ENCODE data around the gene TMEM163.

Gene TMEM163

DNA sequence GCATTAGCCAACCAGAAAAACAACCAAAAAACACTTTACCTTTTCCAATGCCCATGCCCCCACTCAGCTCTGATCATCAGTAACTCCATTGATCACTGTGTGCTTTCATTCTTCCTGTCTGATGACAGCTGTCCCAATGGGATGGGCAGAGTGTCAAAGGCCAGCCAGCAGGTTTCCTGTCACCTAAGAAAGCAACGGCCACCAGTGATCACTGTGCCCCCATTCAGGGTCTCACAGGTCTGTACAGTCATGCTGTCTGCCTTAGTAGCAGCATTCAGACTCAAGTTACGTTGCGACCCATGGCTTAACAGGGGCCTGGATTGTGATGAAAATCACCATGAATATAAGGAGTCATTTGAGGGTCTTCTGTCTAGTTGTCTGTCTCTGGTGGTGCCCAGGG lies 280.4 kb downstream of the TMEM163 start:
- CTCF ChIA-PET: interaction anchor here (1.4 to 5.4 kb wide), 3 partner anchors 8 to 27 kb away, joined by 5 to 59 read pairs (median 9); no protein-coding TSS in a partner anchor
- TF ChIP-seq, protein P1, sequence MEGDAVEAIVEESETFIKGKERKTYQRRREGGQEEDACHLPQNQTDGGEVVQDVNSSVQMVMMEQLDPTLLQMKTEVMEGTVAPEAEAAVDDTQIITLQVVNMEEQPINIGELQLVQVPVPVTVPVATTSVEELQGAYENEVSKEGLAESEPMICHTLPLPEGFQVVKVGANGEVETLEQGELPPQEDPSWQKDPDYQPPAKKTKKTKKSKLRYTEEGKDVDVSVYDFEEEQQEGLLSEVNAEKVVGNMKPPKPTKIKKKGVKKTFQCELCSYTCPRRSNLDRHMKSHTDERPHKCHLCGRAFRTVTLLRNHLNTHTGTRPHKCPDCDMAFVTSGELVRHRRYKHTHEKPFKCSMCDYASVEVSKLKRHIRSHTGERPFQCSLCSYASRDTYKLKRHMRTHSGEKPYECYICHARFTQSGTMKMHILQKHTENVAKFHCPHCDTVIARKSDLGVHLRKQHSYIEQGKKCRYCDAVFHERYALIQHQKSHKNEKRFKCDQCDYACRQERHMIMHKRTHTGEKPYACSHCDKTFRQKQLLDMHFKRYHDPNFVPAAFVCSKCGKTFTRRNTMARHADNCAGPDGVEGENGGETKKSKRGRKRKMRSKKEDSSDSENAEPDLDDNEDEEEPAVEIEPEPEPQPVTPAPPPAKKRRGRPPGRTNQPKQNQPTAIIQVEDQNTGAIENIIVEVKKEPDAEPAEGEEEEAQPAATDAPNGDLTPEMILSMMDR (IDR thresholded peaks at IDR 0.05; ENCODE audit: control extremely low read depth, extremely low read depth, low read depth, missing control alignments): no peak
- POLR2A ChIA-PET: no interaction called here
- peak; percentile 2 for DNase-seq (ENCODE audit: extremely low spot score)

DNA sequence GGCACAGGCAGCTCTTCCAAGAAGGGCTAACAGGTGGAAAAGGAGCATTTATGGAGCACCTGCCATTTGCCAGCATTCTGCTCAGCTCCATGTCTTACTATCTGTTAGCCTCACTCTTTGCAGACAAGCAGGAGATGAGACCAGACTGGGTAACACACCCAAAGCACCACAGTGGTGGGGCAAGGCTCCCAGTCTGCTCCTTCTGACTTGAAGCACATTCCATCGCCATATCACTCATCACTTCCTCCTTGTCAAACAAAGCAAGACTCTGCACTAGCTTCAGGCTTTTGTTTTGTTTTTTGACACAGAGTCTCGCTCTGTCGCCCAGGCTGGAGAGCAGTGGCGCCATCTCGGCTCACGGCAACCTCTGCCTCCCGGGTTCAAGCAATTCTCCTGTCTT lies 282.1 kb downstream of the TMEM163 start:
- ChIA-PET POLR2A (no interaction called here), CTCF (interaction anchor here (0.9 to 5.4 kb wide), 5 partner anchors 10 to 318 kb away, joined by 3 to 59 read pairs (median 9); no protein-coding TSS in a partner anchor)
- TF ChIP-seq, protein P1 (IDR thresholded peaks at IDR 0.05; ENCODE audit: control extremely low read depth, extremely low read depth, low read depth, missing control alignments): no peak
- peak; percentile 2 for DNase-seq (ENCODE audit: extremely low spot score)

DNA sequence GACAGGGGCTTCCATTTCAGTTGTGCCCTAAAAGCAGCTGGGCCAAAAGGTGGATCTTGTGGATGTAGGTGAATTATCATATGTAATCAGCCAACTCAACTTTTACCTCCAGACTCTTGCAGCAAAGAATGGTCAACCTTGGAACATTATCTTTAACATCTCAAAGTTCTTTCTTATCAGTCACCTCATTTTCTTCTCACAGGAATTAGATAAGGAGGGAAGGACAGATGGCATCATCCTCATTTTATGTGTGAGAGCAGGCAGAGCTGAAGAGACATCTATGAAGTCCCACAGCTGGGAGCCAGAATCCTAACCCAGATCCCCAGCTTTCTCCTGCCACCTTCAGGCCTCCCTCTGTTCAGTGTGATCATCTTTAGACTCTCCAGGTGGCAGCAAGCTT lies 282.9 kb downstream of the TMEM163 start:
- peak; percentile 3 for DNase-seq (ENCODE audit: extremely low spot score)
- TF ChIP-seq, protein P1 (IDR thresholded peaks at IDR 0.05; ENCODE audit: control extremely low read depth, extremely low read depth, low read depth, missing control alignments): no peak
- CTCF ChIA-PET: interaction anchor here (0.9 to 5.4 kb wide), 6 partner anchors 9 to 483 kb away, joined by 3 to 59 read pairs (median 7); partner anchors contain the start of gene CCNT2
- POLR2A ChIA-PET: no interaction called here

DNA sequence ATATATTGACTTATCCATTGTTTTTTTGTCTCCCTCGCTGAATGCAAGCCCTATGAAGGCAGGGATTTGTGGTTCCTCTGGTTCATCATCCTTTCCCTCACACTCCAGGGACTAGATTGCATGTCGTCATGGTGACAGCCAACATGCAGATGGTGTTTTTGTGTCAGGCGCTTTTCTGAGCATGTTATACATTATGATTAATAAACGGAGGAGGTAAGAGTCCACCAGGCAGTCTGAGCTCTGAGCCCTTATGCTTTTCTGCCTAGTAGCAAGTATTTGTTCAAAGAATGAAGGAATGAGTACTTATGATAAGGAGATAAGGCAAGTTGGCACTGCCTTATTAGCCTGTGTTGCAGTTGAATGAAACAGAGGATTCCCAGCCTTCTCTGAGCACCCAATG lies 283.3 kb downstream of the TMEM163 start:
- ChIA-PET POLR2A (no interaction called here), CTCF (interaction anchor here (0.9 to 5.4 kb wide), 6 partner anchors 8 to 483 kb away, joined by 3 to 59 read pairs (median 6); partner anchors contain the start of gene CCNT2)
- TF ChIP-seq, protein P1 (IDR thresholded peaks at IDR 0.05; ENCODE audit: control extremely low read depth, extremely low read depth, low read depth, missing control alignments): no peak
- no peak for DNase-seq (ENCODE audit: extremely low spot score)

DNA sequence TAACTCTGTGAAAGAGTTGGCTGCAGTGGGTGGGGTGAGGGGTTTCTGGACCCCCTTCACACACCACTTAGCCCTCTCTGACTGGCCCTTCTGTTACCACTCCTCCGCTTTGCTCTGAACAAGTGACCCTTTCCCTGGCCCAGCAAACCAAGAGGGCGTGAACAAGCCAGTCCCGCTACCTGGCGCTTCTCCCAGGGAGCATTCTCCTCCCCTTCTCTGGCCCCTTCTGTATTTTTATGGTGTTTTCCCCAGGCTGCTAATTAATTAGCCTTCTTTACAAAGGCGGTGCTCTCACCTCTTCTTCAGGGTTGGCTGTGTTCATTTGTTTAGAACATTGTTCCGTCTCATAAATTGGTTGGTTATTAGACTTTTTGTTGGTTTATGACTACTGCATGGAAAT lies 284.8 kb downstream of the TMEM163 start:
- ChIA-PET POLR2A (no interaction called here), CTCF (interaction anchor here (1.3 to 5.4 kb wide), 3 partner anchors 13 to 16 kb away, joined by 3 to 59 read pairs (median 4); no protein-coding TSS in a partner anchor)
- TF ChIP-seq, protein P1 (IDR thresholded peaks at IDR 0.05; ENCODE audit: control extremely low read depth, extremely low read depth, low read depth, missing control alignments): no peak
- peak; percentile 3 for DNase-seq (ENCODE audit: extremely low spot score)

DNA sequence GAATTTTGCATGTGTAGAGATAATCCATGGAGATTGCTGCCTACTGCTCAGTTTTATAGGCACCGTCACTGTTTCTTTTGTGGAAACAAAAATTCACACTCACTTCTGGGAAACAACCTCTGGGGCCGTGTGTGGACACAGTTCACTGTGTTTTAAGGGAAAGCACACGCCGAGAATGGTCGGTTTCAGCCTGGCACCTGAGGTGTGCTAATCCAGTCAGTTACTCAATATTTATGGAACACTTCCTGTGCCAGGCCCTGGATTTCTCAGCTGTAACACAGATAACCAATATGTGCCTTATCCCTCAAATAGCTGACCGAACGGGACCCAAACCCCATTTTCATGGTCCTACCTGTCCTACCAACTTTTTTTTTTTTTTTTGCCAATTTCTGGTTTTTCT lies 285.3 kb downstream of the TMEM163 start:
- ChIA-PET CTCF (no interaction called here), POLR2A (no interaction called here)
- TF ChIP-seq, protein P1 (IDR thresholded peaks at IDR 0.05; ENCODE audit: control extremely low read depth, extremely low read depth, low read depth, missing control alignments): no peak
- DNase-seq (ENCODE audit: extremely low spot score): no peak
